ENCODE results near the gene LRMDA.

Gene LRMDA

GRCh38 chr10:75672111-75672671 is 240.8 kb downstream of the LRMDA start:
- DNase-seq (ENCODE audit: low spot score): no peak

GRCh38 chr10:75672842-75673241 is 241.4 kb downstream of the LRMDA start:
- DNase-seq (ENCODE audit: low spot score): no peak

GRCh38 chr10:75677541-75677940 is 246.1 kb downstream of the LRMDA start:
- DNase-seq (ENCODE audit: low spot score): no peak

- DNase-seq (ENCODE audit: low spot score): no peak
Observed at GRCh38 chr10:75678527-75678926, 247.1 kb downstream of the LRMDA start.

- no peak for DNase-seq (ENCODE audit: low spot score)
Observed at GRCh38 chr10:75679536-75679935, 248.1 kb downstream of the LRMDA start.

GRCh38 chr10:75681334-75681733 is 249.9 kb downstream of the LRMDA start:
- no peak for DNase-seq (ENCODE audit: low spot score)

GRCh38 chr10:75682649-75683557 is 251.5 kb downstream of the LRMDA start:
- no peak for DNase-seq (ENCODE audit: low spot score)

GRCh38 chr10:75685187-75685586 is 253.8 kb downstream of the LRMDA start:
- no peak for DNase-seq (ENCODE audit: low spot score)

- DNase-seq (ENCODE audit: low spot score): no peak
Observed at GRCh38 chr10:75688506-75689300, 257.3 kb downstream of the LRMDA start.

- DNase-seq (ENCODE audit: low spot score): no peak
Observed at GRCh38 chr10:75693489-75693888, 262.1 kb downstream of the LRMDA start.

GRCh38 chr10:75694269-75694668 is 262.8 kb downstream of the LRMDA start:
- no peak for DNase-seq (ENCODE audit: low spot score)

- no peak for DNase-seq (ENCODE audit: low spot score)
Observed at GRCh38 chr10:75694790-75695189, 263.4 kb downstream of the LRMDA start.

- DNase-seq (ENCODE audit: low spot score): no peak
Observed at GRCh38 chr10:75695994-75696393, 264.6 kb downstream of the LRMDA start.

- no peak for DNase-seq (ENCODE audit: low spot score)
Observed at GRCh38 chr10:75696536-75696935, 265.1 kb downstream of the LRMDA start.

- no peak for DNase-seq (ENCODE audit: low spot score)
Observed at GRCh38 chr10:75703191-75703854, 271.9 kb downstream of the LRMDA start.

GRCh38 chr10:75705426-75705825 is 274.0 kb downstream of the LRMDA start:
- no peak for DNase-seq (ENCODE audit: low spot score)

- no peak for DNase-seq (ENCODE audit: low spot score)
Observed at GRCh38 chr10:75707080-75707840, 275.8 kb downstream of the LRMDA start.

GRCh38 chr10:75708060-75708459 is 276.6 kb downstream of the LRMDA start:
- no peak for DNase-seq (ENCODE audit: low spot score)

GRCh38 chr10:75709245-75709644 is 277.8 kb downstream of the LRMDA start:
- no peak for DNase-seq (ENCODE audit: low spot score)

- DNase-seq (ENCODE audit: low spot score): no peak
Observed at GRCh38 chr10:75709811-75710210, 278.4 kb downstream of the LRMDA start.

GRCh38 chr10:75712242-75712880 is 280.9 kb downstream of the LRMDA start:
- no peak for DNase-seq (ENCODE audit: low spot score)
